B cell (primary cell): ENCODE data around the gene EPHA5. TPM values are rescaled to one million over a fixed set of nuclear protein-coding genes. Genes with fewer than 3 reads are reported as not detected.

Experiments used
- ATAC-seq: fragments of 200-7000 bp; cut with Tn5 transposase; one replicate; pipeline ENCODE4 v1.10.0; 2021; ENCODE audit warnings: low read depth, mild to moderate bottlenecking, moderate number of reproducible peaks, moderate library complexity
- CTCF ChIA-PET: fragments of 350-600 bp; sonication (Branson Sonifier 250); formaldehyde crosslinking; loops from one replicate; lab custom pipeline; 2021; ENCODE audit warnings: antibody characterized with exemption, inconsistent platforms; lab: Charles Lee
- POLR2A ChIA-PET: fragments of 350-600 bp; sonication (Branson Sonifier 250); formaldehyde crosslinking; loops from one replicate; lab custom pipeline; 2021; ENCODE audit warnings: antibody characterized with exemption; lab: Charles Lee
- DNase-seq: peaks from one replicate; pipeline ENCODE4 v3.0.0; 2013
- H2AFZ ChIP-seq: 2 replicates; pipeline ENCODE4 v1.6.1; 2012; ENCODE audit warnings: mild to moderate bottlenecking, low read depth, low read length; ENCODE audit not compliant: insufficient read depth, poor library complexity, severe bottlenecking
- H3K27ac ChIP-seq, 2 donors: 1 replicate in 1 of 2; 2 replicates in 1 of 2; pipeline ENCODE4 v1.5.1; 2012 to 2013; ENCODE audit warnings: low read length in 2 of 2, mild to moderate bottlenecking in 2 of 2, moderate library complexity in 1 of 2
- H3K27me3 ChIP-seq, 4 experiments: fragments of 200-600 bp in 1 of 4; sonication (generic) in 1 of 4; replicated peaks in 1 of 4; 1 replicate in 2 of 4; 2 replicates in 2 of 4; pipeline versions ENCODE4 v1.6.1 to v1.7.0; 2013 to 2016; ENCODE audit warnings: low read length in 3 of 4, mild to moderate bottlenecking in 2 of 4, mixed read lengths in 1 of 4, moderate library complexity in 1 of 4; ENCODE audit not compliant: insufficient read depth in 4 of 4, control insufficient read depth in 3 of 4; ENCODE audit errors: control extremely low read depth in 1 of 4
- H3K36me3 ChIP-seq, 2 experiments: replicated peaks in 1 of 2; 1 replicate in 1 of 2; 2 replicates in 1 of 2; pipeline versions ENCODE4 v1.6.1 to v1.7.1; 2013; ENCODE audit warnings: low read length in 1 of 2; ENCODE audit not compliant: insufficient read depth in 2 of 2, control insufficient read depth in 1 of 2; ENCODE audit errors: control extremely low read depth in 1 of 2, extremely low read depth in 1 of 2
- H3K4me1 ChIP-seq, 2 donors: fragments of 200-600 bp in 1 of 2; sonication (generic) in 1 of 2; 1 replicate in 1 of 2; 2 replicates in 1 of 2; pipeline versions ENCODE4 v1.5.1 to v1.6.1; 2013 to 2017; ENCODE audit warnings: low read length in 2 of 2; ENCODE audit not compliant: control insufficient read depth in 2 of 2, insufficient read depth in 2 of 2
- H3K4me2 ChIP-seq: replicated peaks from 2 replicates; pipeline ENCODE3; 2012; ENCODE audit warnings: mild to moderate bottlenecking, low read depth, low read length; ENCODE audit not compliant: poor library complexity, severe bottlenecking
- H3K4me3 ChIP-seq, 5 experiments: fragments of 200-600 bp in 1 of 5; sonication (generic) in 1 of 5; 1 replicate in 3 of 5; 2 replicates in 2 of 5; pipeline versions ENCODE4 v1.5.1 to v1.7.0; 2011 to 2016; ENCODE audit warnings: low read length in 4 of 5, mild to moderate bottlenecking in 4 of 5, low read depth in 2 of 5, control low read depth in 1 of 5, moderate library complexity in 1 of 5; ENCODE audit not compliant: insufficient read depth in 1 of 5; ENCODE audit errors: control extremely low read depth in 1 of 5, extremely low read depth in 1 of 5
- H3K79me2 ChIP-seq: fragments of 200-600 bp; sonication (generic); one replicate; pipeline ENCODE4 v1.6.0; 2016; ENCODE audit warnings: low read length; ENCODE audit not compliant: control insufficient read depth, insufficient read depth
- H3K9ac ChIP-seq: fragments of 200-600 bp; sonication (generic); 2 replicates; pipeline ENCODE4 v1.6.1; 2017; ENCODE audit warnings: mild to moderate bottlenecking, low read length, moderate library complexity
- H3K9me3 ChIP-seq, 3 donors: one replicate each; pipeline versions ENCODE4 v1.6.1 to v1.7.1; 2013; ENCODE audit warnings: low read length in 2 of 3; ENCODE audit not compliant: control insufficient read depth in 2 of 3, insufficient read depth in 1 of 3; ENCODE audit errors: control extremely low read depth in 1 of 3
- H4K20me1 ChIP-seq: 2 replicates; pipeline ENCODE4 v1.6.0; 2012; ENCODE audit warnings: mild to moderate bottlenecking, low read length; ENCODE audit not compliant: insufficient read depth, control insufficient read depth, poor library complexity, severe bottlenecking
- H3K27ac Mint-ChIP-seq: one replicate; pipeline ENCODE4 v1.8.0; 2021; ENCODE audit warnings: mixed read lengths
- H3K27me3 Mint-ChIP-seq: one replicate; pipeline ENCODE4 v1.8.0; 2021; ENCODE audit warnings: mixed read lengths
- H3K4me1 Mint-ChIP-seq: one replicate; pipeline ENCODE4 v1.8.0; 2021; ENCODE audit warnings: mixed read lengths
- H3K4me3 Mint-ChIP-seq: one replicate; pipeline ENCODE4 v1.8.0; 2021; ENCODE audit warnings: mixed read lengths
- H3K9me3 Mint-ChIP-seq: one replicate; pipeline ENCODE4 v1.8.0; 2022; ENCODE audit warnings: mixed read lengths; ENCODE audit not compliant: insufficient read depth
- CTCF ChIP-seq: fragments of 200-600 bp; IDR thresholded peaks from one replicate; pipeline ENCODE4 v1.8.0; 2022; ENCODE audit warnings: antibody characterized with exemption, mild to moderate bottlenecking
- EZH2 ChIP-seq: IDR thresholded peaks from 2 replicates; pipeline ENCODE4 v1.6.1; 2012; ENCODE audit warnings: borderline replicate concordance, low read depth, mild to moderate bottlenecking, moderate library complexity, low read length; ENCODE audit not compliant: insufficient read depth, poor library complexity, severe bottlenecking
- WGBS: methylation state at CpG from one replicate; pipeline ENCODE4 v1.1.5; 2013; ENCODE audit warnings: missing lambda C conversion rate; ENCODE audit not compliant: insufficient coverage; 5-methylcytosine and 5-hydroxymethylcytosine counted together
- intact Hi-C: fragments of 100-400 bp; cut with micrococcal nuclease; formaldehyde crosslinking; loops from one replicate; pipeline ENCODE4 v1.10.0; 2022
- polyA plus RNA-seq: library from polyadenylated mRNA; depleted of rRNA; stranded (reverse); fragments of >200 nt; gene quantifications from 2 replicates; pipeline ENCODE4 v1.2.3, GENCODE V29; 2012
- total RNA-seq, 2 donors: library from RNA; stranded (reverse); fragments of 120-200 nt in 1 of 2; gene quantifications; 1 replicate in 1 of 2; 2 replicates in 1 of 2; pipeline versions ENCODE4 v1.2.3 to v1.2.4, GENCODE V29; 2013 to 2022

Gene EPHA5
- total and polyA plus RNA-seq, 2 donors (not counting 1 experiment from before 2014, with no cell fraction given) = not detected

GRCh38 chr4:65667506-65668041 lies 2.7 kb downstream of the EPHA5 start:
- POLR2A ChIA-PET = no interaction called here
- no peak overlapping the region for H3K4me3 ChIP-seq
- no peak for TF ChIP-seq EZH2
- TF ChIP-seq CTCF = no peak
- H4K20me1 ChIP-seq = no peaks in the 10 kb centered on the region
- ATAC-seq (no peak), DNase-seq (no peak)
- H3K36me3 ChIP-seq = no peaks in the 10 kb centered on the region
- H3K9me3 Mint-ChIP-seq = no peaks in the 10 kb centered on the region
- no peak overlapping the region for H3K4me3 Mint-ChIP-seq
- peaks cover 50% of the 10 kb centered on the region for H3K27me3 Mint-ChIP-seq
- H3K4me1 ChIP-seq = no peaks in the 10 kb centered on the region
- intact Hi-C loops = no loop called here
- 12% methylated on average over 2 of the region's 10 CpGs for WGBS
- no peak overlapping the region for H3K4me2 ChIP-seq
- H3K27ac ChIP-seq = no peak overlapping the region
- H3K27ac Mint-ChIP-seq = no peak overlapping the region
- no peak overlapping the region for H2AFZ ChIP-seq
- H3K4me1 Mint-ChIP-seq = peaks cover 4% of the 10 kb centered on the region
- no peak overlapping the region for H3K9ac ChIP-seq
- peaks cover 0 to 25% (median 1%) of the 10 kb centered on the region in 3 donors for H3K9me3 ChIP-seq
- no peaks in the 10 kb centered on the region for H3K79me2 ChIP-seq
- peaks cover 0 to 16% (median 6%) of the 10 kb centered on the region in 4 experiments for H3K27me3 ChIP-seq
- CTCF ChIA-PET = no interaction called here

- H3K4me2 ChIP-seq = no peak overlapping the region
- no peak overlapping the region for H3K4me3 ChIP-seq
- Mint-ChIP-seq H3K27me3 (peaks cover 39% of the 10 kb centered on the region), H3K9me3 (no peaks in the 10 kb centered on the region), H3K4me1 (peaks cover 4% of the 10 kb centered on the region), H3K27ac (no peak overlapping the region), H3K4me3 (no peak overlapping the region)
- CTCF ChIA-PET = no interaction called here
- no peaks in the 10 kb centered on the region for H3K4me1 ChIP-seq
- no peaks in the 10 kb centered on the region for H3K36me3 ChIP-seq
- intact Hi-C loops = no loop called here
- H3K27ac ChIP-seq = no peak overlapping the region
- no peak overlapping the region for H2AFZ ChIP-seq
- ATAC-seq (no peak), DNase-seq (no peak)
- H3K9ac ChIP-seq = no peak overlapping the region
- peaks cover 0 to 16% (median 6%) of the 10 kb centered on the region in 4 experiments for H3K27me3 ChIP-seq
- TF ChIP-seq EZH2 = no peak
- TF ChIP-seq CTCF = no peak
- H3K9me3 ChIP-seq = peaks cover 0 to 25% (median 1%) of the 10 kb centered on the region in 3 donors
- no peaks in the 10 kb centered on the region for H3K79me2 ChIP-seq
- no peaks in the 10 kb centered on the region for H4K20me1 ChIP-seq
- POLR2A ChIA-PET = no interaction called here
- 100% methylated on average over 1 of the region's 3 CpGs for WGBS
Observed at GRCh38 chr4:65665771-65666523, 4.3 kb downstream of the EPHA5 start.
